NCI-H526 (cell line): ENCODE results near the gene ZMYND15.

ENCODE experiments used
- DNase-seq, 2 experiments: peaks; one replicate each; lab custom pipeline; 2025; lab: John Stamatoyannopoulos, UW

ZMYND15 gene

DNA sequence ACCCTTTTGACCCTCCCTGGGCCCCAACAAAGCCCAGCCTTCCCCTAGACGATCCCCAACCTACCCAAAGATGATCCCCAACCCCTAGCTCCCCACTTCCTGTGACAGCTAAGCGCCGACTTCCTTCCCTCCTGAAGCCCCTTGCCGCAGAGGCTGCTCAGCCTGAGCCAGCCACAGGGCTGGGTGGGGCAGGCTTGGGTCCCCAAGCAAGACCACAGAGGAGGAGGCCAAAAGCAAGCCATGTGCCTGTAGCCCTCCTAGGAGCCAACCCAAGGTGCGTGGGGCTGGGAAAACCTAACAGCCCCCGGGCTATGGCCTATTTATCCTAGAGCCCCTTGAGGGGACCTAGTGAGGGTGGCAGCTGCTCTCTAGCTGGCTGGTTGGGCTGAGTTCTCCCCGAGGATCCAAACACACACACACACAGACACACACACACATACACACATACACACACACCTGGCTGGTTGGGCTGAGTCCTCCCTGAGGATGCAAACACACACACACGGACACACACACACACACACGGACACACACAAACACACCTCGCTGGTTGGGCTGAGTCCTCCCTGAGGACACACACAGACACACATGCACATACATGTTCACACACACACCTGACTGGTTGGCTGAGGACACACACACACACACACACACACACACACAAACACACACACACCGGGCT is 24.4 kb upstream of the ZMYND15 start:
- no peak for DNase-seq

DNA sequence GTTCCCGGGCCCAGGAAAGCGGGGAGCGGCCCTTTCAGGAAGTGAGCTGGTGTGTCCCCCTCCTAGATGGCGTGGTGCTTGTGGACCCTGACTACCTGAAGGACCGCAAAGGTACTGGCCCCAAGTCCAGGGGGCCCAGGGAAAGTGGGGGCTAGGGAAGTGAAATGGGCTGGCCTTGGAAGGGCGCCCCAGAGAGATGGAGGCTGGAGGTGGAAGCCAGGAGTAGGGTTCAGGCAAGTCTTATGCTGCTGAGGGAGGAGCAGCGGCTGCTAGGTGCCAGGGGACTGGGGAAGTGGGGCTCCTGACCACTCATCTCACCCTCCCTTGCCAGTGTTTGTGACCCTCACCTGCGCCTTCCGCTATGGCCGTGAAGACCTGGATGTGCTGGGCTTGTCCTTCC is 23.6 kb upstream of the ZMYND15 start:
- DNase-seq, result no peak

DNA sequence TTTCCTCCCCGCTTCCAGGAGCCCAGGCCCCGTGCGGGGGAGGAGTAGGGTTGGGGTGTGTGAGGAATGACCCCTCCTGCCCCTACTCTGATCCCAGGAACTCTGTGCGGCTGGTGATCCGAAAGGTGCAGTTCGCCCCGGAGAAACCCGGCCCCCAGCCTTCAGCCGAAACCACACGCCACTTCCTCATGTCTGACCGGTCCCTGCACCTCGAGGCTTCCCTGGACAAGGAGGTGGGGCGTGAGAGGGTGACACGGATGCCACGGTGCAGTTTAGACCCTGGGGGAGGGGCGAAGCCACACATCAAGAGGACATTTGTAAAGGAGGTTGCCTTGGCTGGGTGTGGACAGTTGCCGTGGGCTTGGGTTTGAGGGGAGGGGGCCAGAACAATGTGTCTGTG is 21.8 kb upstream of the ZMYND15 start:
- DNase-seq, result no peak

DNA sequence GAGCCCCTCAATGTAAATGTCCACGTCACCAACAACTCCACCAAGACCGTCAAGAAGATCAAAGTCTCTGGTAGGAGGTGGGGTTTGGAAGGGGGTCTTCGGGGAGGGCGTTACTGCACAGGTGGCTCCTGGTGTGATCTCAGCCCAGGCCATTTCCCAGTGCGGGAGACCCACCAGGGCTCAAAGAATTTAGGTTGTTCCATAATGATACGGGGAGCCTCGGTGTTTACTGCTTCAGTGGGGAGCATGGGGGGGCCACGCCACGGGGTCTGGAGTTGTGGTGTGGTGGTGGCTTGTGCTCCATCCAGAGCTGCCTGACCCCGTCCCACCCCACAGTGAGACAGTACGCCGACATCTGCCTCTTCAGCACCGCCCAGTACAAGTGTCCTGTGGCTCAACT is 21.4 kb upstream of the ZMYND15 start:
- no peak for DNase-seq

DNA sequence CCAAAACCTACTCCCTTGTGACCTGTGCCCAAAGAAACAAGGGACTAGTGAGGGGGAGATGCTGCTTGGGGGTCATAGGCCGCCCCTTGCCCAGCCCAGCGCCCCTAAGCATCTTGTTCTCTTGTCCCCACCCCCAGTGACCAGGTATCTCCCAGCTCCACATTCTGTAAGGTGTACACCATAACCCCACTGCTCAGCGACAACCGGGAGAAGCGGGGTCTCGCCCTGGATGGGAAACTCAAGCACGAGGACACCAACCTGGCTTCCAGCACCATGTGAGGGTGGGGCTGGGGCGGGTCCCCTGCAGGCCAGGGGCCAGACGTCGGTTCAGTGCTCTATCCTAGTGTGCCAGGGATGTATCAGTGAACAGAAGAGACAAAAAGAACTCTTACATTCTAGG is 20.5 kb upstream of the ZMYND15 start:
- DNase-seq, result no peak

DNA sequence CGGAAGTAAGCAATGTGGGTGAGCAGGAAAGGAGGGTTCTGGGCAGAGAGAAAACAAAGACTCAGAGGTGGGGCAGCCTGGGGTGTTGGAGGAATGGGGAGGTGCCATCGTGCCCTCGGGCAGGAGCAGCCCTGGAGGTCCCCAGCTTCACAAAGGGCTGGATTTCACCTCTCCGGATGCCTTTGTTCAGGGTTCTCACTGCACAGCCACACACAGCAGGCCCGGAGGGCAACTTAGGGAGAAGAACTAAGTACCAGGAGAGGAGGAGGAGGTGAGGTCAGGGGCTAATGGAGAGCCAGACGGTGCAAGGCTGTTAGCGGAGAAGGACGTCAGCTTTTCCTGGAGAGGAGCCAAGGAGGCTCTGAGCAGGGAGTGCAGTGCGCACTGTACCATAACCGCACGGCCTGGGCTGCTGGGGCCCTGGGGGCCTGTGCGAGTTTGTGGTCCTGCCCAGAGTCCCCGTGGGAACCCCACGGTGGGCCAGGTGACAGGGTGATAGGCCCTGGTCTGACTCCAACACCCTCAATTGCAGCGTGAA is 19.9 kb upstream of the ZMYND15 start:
- DNase-seq, result no peak

DNA sequence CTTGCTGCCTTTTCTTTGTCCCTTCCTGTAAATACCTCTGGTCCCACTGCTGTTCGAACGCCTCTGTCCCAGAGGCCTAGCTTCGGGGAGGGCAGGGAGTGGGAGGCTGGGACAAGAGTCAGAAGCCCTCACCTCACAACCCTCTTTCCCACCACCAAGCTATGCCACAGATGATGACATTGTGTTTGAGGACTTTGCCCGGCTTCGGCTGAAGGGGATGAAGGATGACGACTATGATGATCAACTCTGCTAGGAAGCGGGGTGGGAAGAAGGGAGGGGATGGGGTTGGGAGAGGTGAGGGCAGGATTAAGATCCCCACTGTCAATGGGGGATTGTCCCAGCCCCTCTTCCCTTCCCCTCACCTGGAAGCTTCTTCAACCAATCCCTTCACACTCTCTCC is 18.8 kb upstream of the ZMYND15 start:
- DNase-seq, result no peak

DNA sequence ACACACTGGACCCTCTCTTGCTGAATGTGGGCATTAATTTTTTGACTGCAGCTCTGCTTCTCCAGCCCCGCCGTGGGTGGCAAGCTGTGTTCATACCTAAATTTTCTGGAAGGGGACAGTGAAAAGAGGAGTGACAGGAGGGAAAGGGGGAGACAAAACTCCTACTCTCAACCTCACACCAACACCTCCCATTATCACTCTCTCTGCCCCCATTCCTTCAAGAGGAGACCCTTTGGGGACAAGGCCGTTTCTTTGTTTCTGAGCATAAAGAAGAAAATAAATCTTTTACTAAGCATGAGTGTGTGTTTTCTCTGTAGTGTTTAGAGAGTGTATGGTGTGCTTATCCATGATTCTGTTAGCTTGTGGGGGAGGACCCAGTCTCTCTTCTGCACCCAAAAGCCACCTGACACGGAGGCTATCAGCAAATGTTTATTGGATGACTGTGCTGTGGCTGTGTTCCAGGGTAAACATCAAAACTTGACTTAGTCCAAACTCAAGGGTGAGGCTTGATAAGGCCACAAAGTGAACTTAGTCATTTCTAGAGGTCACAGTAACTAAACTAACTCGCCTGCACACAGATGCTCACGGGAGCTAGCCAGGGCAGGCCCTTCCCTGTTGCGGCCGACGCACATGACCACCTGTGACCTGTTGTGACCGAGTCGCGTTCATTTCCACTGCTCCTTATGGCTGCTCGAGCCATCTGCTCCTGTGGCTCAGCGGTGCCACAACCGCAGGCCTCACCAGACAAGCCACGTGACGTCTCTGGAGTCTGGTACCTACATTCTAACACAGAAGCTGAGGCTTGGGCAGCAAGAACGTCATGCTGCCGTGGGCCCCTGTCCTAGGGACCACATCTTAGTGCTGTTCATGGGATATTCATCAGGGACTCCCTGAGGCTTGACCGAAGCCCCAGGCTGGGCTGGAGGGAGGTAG is 18.2 kb upstream of the ZMYND15 start:
- DNase-seq, result no peak

DNA sequence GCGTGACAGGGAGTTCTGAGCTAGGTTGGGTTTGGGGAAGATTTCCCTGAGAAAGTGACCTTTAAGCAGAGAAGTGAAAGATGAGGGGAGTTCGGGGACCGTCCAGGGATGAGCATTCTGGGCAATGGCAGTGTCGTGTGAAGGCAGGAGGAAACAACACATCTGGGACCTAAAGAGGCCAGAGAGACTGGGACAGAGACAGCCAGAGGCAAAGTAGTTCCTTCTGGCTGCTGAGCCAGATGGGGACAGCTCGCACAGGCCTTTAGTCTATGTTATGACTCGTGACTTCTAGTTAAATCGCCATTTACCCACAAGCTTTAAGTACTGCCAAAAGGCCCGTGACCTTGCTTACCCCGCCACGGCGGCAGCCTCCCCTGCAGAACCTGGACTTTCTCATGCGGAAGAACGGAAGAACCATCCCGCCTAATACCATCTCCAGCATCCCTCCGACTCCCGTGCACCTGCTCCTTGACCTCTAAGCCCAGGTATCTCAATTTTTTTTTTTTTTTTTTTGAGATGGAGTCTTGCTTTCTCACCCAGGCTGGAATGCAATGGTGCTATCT is 16.9 kb upstream of the ZMYND15 start:
- no peak for DNase-seq

DNA sequence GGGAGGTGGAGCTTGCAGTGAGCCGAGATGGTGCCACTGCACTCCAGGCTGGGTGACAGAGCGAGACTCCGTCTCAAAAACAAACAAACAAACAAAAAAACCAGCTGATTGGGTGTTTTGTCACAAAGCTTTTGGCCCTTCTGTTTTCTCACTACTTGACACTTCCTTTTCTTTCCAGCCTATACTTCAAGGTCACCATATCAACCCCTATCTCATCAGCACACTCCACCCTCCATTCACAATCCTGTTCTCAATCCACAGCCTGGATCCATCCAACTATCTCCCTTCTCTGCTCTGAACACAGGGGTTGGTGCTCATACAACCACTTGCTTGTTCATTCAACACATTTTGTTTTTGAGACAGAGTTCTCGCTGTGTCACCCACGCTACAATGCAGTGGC is 15.0 kb upstream of the ZMYND15 start:
- no peak for DNase-seq

DNA sequence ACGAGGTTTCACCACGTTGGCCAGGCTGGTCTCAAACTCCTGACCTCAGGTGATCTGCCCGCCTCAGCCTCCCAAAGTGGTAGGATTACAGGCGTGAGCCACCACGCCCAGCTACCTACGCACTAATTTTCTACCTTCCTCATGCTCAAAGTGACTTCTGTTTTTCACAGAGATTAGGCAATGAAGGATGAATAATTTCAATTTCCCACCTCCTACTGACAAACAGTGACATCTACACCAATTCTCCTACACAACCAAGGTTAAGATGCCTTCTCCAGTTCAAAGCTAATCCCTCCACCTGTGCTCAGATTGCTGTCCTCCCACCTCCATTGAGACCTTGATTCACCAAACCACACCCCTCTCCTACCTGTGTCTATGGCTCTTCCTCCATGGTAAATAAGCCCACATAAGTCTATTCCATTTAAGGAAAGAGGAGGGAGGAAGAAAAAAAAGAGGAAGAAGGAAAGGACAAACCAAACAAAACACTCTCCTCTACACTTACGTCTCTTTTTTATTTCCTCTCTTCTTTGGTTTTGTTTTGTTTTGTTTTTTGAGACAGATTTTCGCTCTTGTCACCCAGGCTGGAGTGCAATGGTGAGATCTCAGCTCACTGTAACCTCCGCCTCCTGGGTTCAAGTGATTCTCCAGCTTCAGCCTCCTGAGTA is 13.9 kb upstream of the ZMYND15 start:
- DNase-seq, result no peak

DNA sequence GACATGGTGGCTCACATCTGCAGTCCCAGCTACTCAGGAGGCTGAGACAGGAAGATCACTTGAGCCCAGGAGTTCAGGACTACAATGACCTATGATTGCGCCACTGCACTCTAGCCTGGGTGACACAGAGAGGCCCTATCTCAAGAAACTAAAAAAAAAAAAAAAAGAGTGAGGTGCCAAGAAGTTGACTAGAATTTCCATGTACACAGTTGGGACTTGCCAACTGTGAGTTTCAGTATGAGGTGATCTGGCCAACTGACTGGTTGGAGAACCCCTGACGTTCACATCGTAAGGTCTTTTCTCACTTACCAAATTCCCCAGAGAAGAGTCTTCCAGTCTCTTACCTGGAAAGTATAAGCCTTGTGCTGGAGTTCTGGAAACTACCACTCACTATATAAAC is 11.5 kb upstream of the ZMYND15 start:
- DNase-seq, result no peak

DNA sequence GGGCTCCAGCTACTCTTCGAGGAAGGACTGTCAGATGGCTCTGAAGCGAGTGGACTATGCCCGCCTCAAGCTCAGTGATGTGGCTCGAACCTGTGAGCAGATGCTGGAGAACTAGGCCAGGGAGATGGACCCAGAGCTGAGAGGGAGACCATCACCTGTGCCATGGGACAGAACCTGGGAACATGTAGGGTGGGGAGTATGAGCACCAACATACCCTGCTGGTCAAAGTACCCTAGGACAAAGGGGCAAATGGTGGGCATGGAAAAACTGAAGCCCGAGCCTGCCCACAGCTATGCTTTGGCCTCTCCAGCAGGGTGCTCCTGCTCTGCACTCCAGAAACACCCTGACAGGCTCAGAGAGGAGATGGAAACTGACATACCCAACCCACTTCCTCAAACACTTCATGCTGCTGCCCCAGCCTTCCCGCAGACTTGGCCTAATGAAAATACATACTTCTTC is 6.5 kb upstream of the ZMYND15 start:
- DNase-seq, result no peak

DNA sequence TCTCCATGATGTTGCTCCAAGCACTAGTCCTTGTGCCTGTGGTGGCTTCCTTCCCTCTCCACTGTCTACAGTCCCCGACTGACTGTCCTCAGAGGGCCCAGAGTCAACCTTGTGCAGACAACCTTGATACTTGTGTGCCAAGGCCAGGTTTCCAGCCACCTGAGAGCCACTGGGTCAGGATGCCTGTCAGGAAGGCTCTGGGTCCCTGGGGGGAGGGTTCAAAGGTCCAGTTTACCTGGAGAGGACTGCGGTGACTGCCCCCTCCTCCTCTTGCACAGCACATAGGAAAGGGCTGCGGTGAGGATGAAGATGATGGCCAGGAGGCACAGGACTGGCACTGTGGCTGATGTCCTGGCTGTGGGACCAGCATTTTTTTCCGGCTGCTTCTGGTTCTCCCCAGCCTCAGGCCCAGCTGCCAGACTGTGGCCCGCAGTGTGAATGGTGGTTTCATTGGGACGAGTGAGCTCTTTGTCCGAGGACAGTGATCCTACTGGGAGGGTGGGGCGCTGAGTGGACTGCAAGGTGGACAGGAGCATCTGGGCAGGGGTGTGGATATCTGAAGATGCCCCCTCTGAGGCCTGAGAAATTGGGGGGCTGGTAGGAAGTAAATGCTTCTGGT is 4.7 kb upstream of the ZMYND15 start:
- no peak for DNase-seq

DNA sequence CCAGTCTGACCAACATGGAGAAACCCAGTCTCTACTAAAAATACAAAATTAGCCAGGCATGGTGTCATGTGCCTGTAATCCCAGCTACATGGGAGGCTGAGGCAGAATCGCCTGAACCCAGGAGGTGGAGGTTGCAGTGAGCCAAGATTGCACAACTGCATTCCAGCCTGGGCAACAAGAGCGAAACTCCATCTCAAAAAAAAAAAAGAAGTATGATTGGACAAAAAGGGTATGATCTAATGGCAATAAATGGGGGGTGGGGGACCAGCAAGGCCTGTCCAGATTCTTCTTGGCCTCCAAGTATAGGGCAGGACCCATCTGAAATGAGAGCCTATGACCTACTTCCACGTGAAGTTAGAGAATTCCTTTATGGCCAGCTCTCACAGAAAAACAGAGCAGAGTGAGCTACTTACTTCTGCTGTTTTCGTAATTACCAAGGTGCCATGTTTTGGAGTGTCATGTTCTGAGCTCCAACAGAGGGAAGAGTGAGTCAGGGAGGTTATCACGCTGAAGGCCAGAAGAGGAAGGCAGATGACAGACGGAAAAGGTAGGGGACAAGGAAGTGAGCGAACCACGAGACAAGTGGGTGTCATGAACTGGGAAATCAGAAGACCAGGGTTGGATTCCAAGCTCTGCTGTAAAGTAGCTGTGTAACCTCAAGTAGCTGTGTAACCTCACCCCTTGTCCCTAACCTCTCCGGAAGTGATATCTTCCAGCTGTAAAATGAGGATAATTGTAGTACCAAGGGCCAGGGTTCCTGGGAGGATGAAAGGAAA is 3.6 kb upstream of the ZMYND15 start:
- no peak for DNase-seq

DNA sequence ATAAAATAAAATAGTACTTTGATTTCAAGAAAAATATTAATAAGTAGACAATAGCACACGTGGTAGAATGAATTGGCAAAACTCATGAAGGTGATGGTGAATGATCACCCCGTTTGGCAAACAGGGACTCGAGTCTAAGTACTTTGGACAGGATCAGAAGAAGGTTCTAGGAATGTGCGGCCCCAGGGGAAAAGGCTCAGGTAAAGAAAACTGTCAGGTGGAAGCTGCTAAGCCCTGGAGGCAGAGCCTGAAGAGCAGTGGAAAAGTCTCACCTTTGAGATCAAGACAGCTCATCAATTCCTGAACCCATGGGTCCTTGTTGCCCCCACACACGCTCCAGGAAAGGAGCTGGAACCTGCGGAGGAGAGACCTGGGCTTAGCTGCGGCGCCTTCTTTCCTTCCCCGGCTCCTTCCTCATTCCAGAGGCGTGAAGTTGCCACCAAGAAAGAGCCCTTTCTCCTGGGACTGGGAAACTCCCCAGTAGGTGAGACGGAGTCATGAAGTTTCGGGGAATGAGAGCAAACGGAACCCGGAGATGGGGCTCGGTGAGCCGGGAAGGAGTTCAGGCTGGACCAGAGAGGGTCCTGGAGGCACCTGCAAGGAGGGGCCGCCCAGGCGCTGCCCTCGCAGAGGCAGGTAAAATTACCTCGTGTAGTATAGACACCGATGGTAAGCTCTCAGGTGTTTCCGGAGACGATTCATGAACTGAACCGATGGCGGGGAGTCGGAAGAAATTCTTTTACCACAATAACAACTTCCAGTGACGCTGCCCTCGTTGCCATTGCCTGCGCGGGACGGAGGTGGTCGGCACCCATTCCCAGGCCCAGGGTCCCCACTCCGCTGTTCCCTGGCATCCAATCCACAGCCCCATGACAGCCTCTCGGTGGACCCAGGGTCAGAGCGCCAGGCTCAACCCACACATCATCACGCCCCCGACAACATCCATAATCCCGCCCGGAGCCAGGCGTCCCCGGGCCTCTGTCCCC is 1.2 kb upstream of the ZMYND15 start:
- DNase-seq, result no peak

DNA sequence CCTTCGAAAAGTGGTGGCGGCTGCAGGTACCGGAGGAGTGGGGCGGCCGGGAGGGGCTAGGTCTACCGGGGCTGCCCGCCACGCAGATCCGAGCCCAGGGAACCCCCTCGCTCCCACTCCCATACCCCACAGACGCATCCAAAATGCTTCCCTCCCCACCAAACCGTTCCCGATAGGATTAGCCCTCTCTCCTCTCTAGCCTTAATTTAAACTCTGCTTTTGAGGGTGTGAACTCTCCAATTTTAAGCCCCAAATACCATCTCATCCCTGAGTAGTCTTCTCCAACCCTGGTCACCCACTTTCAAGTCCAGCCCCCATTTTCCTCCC is 355 bp downstream of the ZMYND15 start:
- DNase-seq, result no peak

DNA sequence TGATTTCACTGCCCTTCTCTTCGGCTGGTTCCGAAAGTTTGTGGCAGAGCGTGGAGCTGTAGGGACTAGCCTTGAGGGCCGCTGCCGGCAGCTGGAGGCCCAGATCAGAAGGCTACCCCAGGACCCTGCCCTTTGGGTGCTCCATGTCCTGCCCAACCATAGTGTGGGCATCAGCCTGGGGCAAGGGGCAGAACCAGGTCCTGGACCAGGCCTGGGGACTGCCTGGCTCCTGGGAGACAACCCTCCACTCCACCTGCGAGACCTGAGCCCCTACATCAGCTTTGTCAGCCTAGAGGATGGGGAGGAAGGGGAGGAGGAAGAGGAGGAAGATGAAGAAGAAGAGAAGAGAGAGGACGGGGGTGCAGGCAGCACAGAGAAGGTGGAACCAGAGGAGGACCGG is 951 bp downstream of the ZMYND15 start:
- no peak for DNase-seq

DNA sequence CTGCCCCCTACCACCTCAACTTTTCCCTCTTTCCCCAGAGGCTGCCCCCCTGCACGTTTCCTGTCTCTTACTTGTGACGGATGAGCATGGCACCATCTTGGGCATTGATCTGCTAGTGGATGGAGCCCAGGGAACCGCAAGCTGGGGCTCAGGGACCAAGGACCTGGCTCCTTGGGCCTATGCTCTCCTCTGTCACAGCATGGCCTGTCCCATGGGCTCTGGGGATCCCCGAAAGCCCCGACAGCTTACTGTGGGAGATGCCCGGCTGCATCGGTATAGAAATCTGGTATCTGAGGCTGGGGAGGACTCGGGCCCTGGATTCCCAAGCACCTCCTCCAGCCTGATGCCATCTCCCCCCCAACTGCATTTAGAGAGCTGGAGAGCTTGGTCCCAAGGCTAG is 1.9 kb downstream of the ZMYND15 start:
- no peak for DNase-seq

DNA sequence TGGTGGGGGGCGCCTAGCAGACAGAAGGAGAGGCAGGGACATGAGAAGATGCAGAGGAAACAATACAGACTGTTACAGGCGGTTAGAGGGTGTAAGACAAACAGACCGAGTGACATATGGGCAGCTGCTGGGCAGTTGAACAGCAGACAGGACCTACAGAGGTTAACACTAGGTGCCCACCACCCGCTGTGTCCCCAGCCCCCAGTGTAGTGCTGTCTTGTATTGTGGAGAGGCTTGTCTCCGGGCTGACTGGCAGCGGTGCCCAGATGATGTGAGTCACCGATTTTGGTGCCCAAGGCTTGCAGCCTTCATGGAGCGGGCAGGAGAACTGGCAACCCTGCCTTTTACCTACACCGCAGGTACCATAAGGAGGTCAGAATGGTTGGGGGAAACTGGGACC is 2.5 kb downstream of the ZMYND15 start:
- DNase-seq, result no peak
